ENCODE data around the gene ZDHHC1. TPM values are rescaled to one million over a fixed set of nuclear protein-coding genes. Genes with fewer than 3 reads are reported as not detected.
A peak's percentile ranks its signal among the peaks of the same experiment; 100 is the strongest.
"Not testable (repeated sequence)": the region's sequence is repeated elsewhere in the genome, so short reads cannot be mapped to it uniquely, and the experiment has no call there.

Gene ZDHHC1
- total RNA-seq, 3 donors from 2014 or later = 9.2 to 12.3 (median 10.0) TPM

DNA sequence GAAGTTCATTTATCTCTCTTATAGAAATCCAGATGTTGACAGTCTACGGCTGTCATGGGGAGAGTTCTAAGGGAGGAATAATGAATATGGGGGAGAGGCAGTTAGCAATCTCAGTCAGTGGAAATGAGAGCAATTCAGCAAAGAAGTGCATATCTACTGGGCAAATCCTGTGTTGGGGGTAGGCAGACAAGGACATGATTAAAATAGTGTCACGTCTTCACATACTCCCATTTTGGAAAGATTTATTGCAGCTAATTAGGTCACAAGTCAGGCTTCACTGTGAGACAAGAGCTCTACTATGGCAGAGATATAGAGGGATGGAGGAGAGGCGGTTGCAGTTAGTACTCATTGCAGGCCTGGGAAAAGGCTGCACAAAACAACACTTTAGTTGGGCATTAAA, 59.9 kb downstream of the ZDHHC1 start:
- intact Hi-C loops (cut with DNase I, micrococcal nuclease) = no loop called here

DNA sequence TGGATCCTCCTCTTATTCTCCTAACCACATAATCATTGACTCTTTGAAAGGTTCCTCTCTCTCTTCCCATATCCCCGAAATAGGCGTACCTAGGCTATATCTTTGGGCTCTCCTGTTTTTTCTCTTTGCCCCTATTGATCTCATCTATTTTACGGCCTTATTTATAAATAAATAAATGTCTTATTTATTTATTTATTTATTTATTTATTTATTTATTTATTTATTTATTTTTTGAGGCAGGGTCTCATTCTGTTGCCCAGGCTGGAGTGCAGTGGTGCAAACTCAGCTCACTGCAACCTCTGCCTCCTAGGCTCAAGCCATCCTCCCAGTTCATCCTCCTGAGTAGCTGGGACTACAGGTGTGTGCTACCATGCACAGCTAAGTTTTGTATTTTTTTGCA, 63.8 kb downstream of the ZDHHC1 start:
- H3K4me1 ChIP-seq (ENCODE audit: low read depth); H3K36me3 ChIP-seq (ENCODE audit: low read depth); H3K4me3 ChIP-seq; DNase-seq; ATAC-seq; H3K9me3 ChIP-seq; intact Hi-C loops (cut with DNase I, micrococcal nuclease): not testable (repeated sequence)

More for the DNA sequence above, 59.9 kb downstream of the ZDHHC1 start:
- TF ChIP-seq, protein P1, sequence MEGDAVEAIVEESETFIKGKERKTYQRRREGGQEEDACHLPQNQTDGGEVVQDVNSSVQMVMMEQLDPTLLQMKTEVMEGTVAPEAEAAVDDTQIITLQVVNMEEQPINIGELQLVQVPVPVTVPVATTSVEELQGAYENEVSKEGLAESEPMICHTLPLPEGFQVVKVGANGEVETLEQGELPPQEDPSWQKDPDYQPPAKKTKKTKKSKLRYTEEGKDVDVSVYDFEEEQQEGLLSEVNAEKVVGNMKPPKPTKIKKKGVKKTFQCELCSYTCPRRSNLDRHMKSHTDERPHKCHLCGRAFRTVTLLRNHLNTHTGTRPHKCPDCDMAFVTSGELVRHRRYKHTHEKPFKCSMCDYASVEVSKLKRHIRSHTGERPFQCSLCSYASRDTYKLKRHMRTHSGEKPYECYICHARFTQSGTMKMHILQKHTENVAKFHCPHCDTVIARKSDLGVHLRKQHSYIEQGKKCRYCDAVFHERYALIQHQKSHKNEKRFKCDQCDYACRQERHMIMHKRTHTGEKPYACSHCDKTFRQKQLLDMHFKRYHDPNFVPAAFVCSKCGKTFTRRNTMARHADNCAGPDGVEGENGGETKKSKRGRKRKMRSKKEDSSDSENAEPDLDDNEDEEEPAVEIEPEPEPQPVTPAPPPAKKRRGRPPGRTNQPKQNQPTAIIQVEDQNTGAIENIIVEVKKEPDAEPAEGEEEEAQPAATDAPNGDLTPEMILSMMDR (IDR thresholded peaks at IDR 0.05) = no peak
- Histone ChIP-seq H3K36me3 (ENCODE audit: low read depth) (no peaks in the 10 kb centered on the region), H3K4me1 (ENCODE audit: low read depth) (no peaks in the 10 kb centered on the region), H3K9me3 (no peaks in the 10 kb centered on the region), H3K4me3 (no peak overlapping the region)
- ATAC-seq (no peak), DNase-seq (no peak)

DNA sequence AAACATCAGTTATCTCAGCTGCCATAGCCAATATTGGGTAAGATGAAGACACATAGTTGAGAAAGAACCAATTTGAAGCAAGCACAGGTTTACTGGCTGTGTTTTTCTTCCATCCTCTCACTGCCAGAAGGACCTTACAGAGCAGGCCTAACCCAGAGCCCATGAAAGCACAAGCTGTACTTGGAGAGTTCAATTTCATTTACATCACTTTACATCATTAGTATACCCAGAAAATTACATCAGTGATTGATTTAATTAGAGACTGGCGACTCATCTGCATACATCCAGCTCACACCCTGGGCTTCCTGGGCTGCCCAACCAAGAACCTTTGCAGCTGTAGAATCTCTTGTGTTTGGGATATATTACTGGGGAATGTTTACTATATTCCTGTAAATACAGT, 66.0 kb downstream of the ZDHHC1 start:
- H3K4me1 ChIP-seq (ENCODE audit: low read depth) = peaks cover 4% of the 10 kb centered on the region
- TF ChIP-seq, protein P1 (IDR thresholded peaks at IDR 0.05) = no peak
- no peak overlapping the region for H3K4me3 ChIP-seq
- no peaks in the 10 kb centered on the region for H3K9me3 ChIP-seq
- intact Hi-C loops (cut with DNase I, micrococcal nuclease) = no loop called here
- no peaks in the 10 kb centered on the region for H3K36me3 ChIP-seq (ENCODE audit: low read depth)
- no peak for DNase-seq
- no peak for ATAC-seq

DNA sequence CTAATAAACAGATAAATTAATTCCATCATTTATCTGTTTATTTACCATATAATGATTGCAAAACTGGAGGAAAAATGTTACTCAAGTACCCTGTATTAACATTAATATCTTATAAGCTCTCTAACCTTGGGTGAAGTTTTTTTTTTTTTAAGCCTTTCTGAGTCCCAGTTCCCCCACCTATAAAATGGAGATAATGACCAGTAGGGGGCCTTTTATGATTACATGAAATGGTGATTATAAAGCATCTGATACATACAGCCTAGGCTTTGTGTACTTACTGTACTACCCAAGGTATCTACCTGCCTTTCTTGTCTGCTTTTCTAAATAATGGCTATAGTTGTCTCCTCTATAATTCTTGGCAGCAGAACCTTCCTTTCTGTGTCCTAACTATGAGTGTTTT, 67.1 kb downstream of the ZDHHC1 start:
- TF ChIP-seq, protein P1 (IDR thresholded peaks at IDR 0.05) = no peak
- Histone ChIP-seq H3K4me3 (no peak overlapping the region), H3K9me3 (no peaks in the 10 kb centered on the region), H3K36me3 (ENCODE audit: low read depth) (no peaks in the 10 kb centered on the region), H3K4me1 (ENCODE audit: low read depth) (peaks cover 4% of the 10 kb centered on the region)
- intact Hi-C loops (cut with DNase I, micrococcal nuclease) = no loop called here
- DNase-seq (no peak), ATAC-seq (no peak)

DNA sequence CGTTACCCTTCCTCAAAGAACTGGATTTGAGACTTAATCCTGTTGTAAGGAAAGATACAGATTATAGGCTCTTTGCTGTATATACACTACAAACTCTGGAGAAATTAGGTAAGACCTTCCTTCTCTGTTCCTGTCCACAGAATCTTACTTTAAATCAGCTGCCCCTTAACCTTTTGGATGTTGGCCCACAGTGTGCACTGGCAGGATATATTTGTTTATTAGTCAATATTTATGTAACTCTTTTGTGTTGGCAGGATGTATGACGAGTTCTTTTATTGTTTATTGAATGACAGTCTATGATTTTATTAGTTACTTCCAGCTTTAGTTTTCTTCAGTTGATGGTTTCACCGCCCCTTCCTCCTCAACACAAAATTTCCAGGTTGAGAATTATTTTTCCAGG, 69.9 kb downstream of the ZDHHC1 start:
- intact Hi-C loops (cut with DNase I, micrococcal nuclease) = no loop called here
- H3K4me3 ChIP-seq = no peak overlapping the region
- peaks cover 4% of the 10 kb centered on the region for H3K4me1 ChIP-seq (ENCODE audit: low read depth)
- no peaks in the 10 kb centered on the region for H3K9me3 ChIP-seq
- TF ChIP-seq, protein P1 (IDR thresholded peaks at IDR 0.05) = no peak
- H3K36me3 ChIP-seq (ENCODE audit: low read depth) = no peaks in the 10 kb centered on the region
- ATAC-seq (peak; percentile 57), DNase-seq (no peak)

DNA sequence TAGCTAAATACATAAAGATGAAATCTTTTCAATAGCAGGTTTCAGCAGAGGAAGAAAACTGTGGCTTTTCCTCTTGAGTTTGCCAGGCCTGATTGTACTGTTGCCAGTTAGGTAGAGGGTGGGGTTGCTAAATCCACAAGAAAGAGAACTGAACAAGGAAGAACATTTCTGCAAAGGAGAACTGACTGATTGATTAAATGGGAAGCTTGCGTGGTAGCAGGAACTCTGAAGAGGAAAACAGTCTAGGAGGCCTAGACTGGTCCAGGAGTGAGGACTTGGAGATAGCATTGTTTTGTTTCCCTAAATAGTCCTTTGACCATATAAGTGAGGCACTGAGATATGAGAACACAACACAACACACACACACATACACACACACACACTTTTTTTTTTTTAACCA, 70.9 kb downstream of the ZDHHC1 start:
- TF ChIP-seq, protein P1 (IDR thresholded peaks at IDR 0.05) = no peak

More for the DNA sequence above, 70.9 kb downstream of the ZDHHC1 start:
- Histone ChIP-seq H3K36me3 (ENCODE audit: low read depth) (no peaks in the 10 kb centered on the region), H3K4me3 (no peak overlapping the region), H3K9me3 (no peaks in the 10 kb centered on the region), H3K4me1 (ENCODE audit: low read depth) (peaks cover 4% of the 10 kb centered on the region)
- intact Hi-C loops (cut with DNase I, micrococcal nuclease) = no loop called here
- DNase-seq (peak in 1 of 3 donors; percentile 56), ATAC-seq (peak; percentile 95)

Other genes with a start within 250 kb of the ZDHHC1 start
- gene NOL3, start 245.9 kb downstream of the ZDHHC1 start, total RNA-seq = 10 to 100 TPM; 23.5 to 35.9 (median 32.0) TPM
- 10 to 100 TPM; 24.8 to 35.1 (median 29.2) TPM for gene MATCAP1, start 232.5 kb downstream of the ZDHHC1 start, total RNA-seq
- gene EXOC3L1, start 226.3 kb downstream of the ZDHHC1 start, total RNA-seq = 1 to 10 TPM; 2.6 to 6.8 (median 2.7) TPM
- 10 to 100 TPM; 70.5 to 77.4 (median 72.9) TPM for gene E2F4, start 224.3 kb downstream of the ZDHHC1 start, total RNA-seq
- gene ELMO3, start 217.3 kb downstream of the ZDHHC1 start, total RNA-seq = 10 to 100 TPM; 25.4 to 68.0 (median 42.1) TPM
- 10 to 100 TPM; 30.8 to 39.6 (median 36.1) TPM for gene TMEM208, start 189.3 kb downstream of the ZDHHC1 start, total RNA-seq
- gene FHOD1, start 169.0 kb downstream of the ZDHHC1 start, total RNA-seq = 10 to 100 TPM; 30.7 to 36.5 (median 34.1) TPM
- 1 to 10 TPM; 1.7 to 2.6 (median 1.9) TPM for gene SLC9A5, start 167.5 kb downstream of the ZDHHC1 start, total RNA-seq
- gene PLEKHG4, start 136.9 kb downstream of the ZDHHC1 start, total RNA-seq = 10 to 100 TPM in 2 of 3 donors, 1 to 10 TPM in 1; 8.0 to 15.4 (median 10.5) TPM
- gene KCTD19, start 89.7 kb downstream of the ZDHHC1 start, total RNA-seq = under 1 TPM in 1 of 3 donors, not detected in 2; 0.05 TPM
- 1 to 10 TPM in 1 of 3 donors, under 1 TPM in 1, not detected in 1; 0.90 to 1.5 TPM for gene LRRC36, start 89.7 kb downstream of the ZDHHC1 start, total RNA-seq
- 10 to 100 TPM in 1 of 3 donors, 1 to 10 TPM in 2; 3.8 to 23.8 (median 4.8) TPM for gene TPPP3, start 23.0 kb downstream of the ZDHHC1 start, total RNA-seq
- 100 to 1,000 TPM; 322 to 765 (median 646) TPM for gene HSD11B2, start 14.6 kb upstream of the ZDHHC1 start, total RNA-seq
- gene ATP6V0D1, start 64.7 kb upstream of the ZDHHC1 start, total RNA-seq = 100 to 1,000 TPM; 152 to 253 (median 228) TPM
- not detected for gene AGRP, start 67.1 kb upstream of the ZDHHC1 start, total RNA-seq
- gene RIPOR1, start 112.4 kb upstream of the ZDHHC1 start, total RNA-seq = 10 to 100 TPM; 10.9 to 74.7 (median 20.5) TPM
- gene CTCF, start 146.0 kb upstream of the ZDHHC1 start, total RNA-seq = 10 to 100 TPM; 41.1 to 55.5 (median 43.4) TPM
- gene CARMIL2, start 228.7 kb upstream of the ZDHHC1 start, total RNA-seq = 1 to 10 TPM; 1.8 to 4.9 (median 4.2) TPM
- 10 to 100 TPM in 2 of 3 donors, 1 to 10 TPM in 1; 8.9 to 17.1 (median 11.5) TPM for gene ACD, start 243.8 kb upstream of the ZDHHC1 start, total RNA-seq
- gene PARD6A, start 244.5 kb upstream of the ZDHHC1 start, total RNA-seq = 1 to 10 TPM; 2.3 to 9.1 (median 3.7) TPM

Measured in mucosa of descending colon (tissue), 3 donors.